Measurements from ENCODE around the gene GFI1. TPM values are rescaled to one million over a fixed set of nuclear protein-coding genes. Genes with fewer than 3 reads are reported as not detected.

GFI1 gene
- total RNA-seq, 4 donors from 2014 or later: 0.36 to 0.48 TPM; not detected in 2

GRCh38 chr1:92500552-92500951 lies 13.8 kb upstream of the GFI1 start:
- H3K27me3 ChIP-seq: no peaks in the 10 kb centered on the region
- H3K9me3 ChIP-seq: no peaks in the 10 kb centered on the region
- no peak overlapping the region for H3K27ac ChIP-seq
- no peaks in the 10 kb centered on the region for H3K4me1 ChIP-seq
- DNase-seq (ENCODE audit: low spot score in 2 of 2): no peak
- no peaks in the 10 kb centered on the region for H3K36me3 ChIP-seq
- WGBS: 83% methylated on average over 1 of the region's 1 CpG
- no peak for TF ChIP-seq POLR2AphosphoS5 (IDR thresholded peaks at IDR 0.05)
- TF ChIP-seq POLR2A (IDR thresholded peaks at IDR 0.05): no peak
- no peak for TF ChIP-seq CTCF (IDR thresholded peaks at IDR 0.05)
- TF ChIP-seq EP300 (IDR thresholded peaks at IDR 0.05): no peak
- H3K4me3 ChIP-seq: no peak overlapping the region

- H3K9me3 ChIP-seq: no peaks in the 10 kb centered on the region
- H3K27ac ChIP-seq: no peak overlapping the region
- H3K4me1 ChIP-seq: no peaks in the 10 kb centered on the region
- no peak for TF ChIP-seq POLR2A (IDR thresholded peaks at IDR 0.05)
- no peak for TF ChIP-seq POLR2AphosphoS5 (IDR thresholded peaks at IDR 0.05)
- no peak for TF ChIP-seq EP300 (IDR thresholded peaks at IDR 0.05)
- no peak for TF ChIP-seq CTCF (IDR thresholded peaks at IDR 0.05)
- no peak for DNase-seq (ENCODE audit: low spot score in 2 of 2)
- H3K4me3 ChIP-seq: no peak overlapping the region
- H3K36me3 ChIP-seq: no peaks in the 10 kb centered on the region
- no peaks in the 10 kb centered on the region for H3K27me3 ChIP-seq
- WGBS: 85% methylated on average over 2 of the region's 2 CpGs
Measured at GRCh38 chr1:92495392-92496063, 8.8 kb upstream of the GFI1 start.

GRCh38 chr1:92494485-92495141 lies 7.9 kb upstream of the GFI1 start:
- H3K9me3 ChIP-seq: no peaks in the 10 kb centered on the region
- no peak for DNase-seq (ENCODE audit: low spot score in 2 of 2)
- 96% methylated on average over 4 of the region's 4 CpGs for WGBS
- TF ChIP-seq CTCF (IDR thresholded peaks at IDR 0.05) (no peak), EP300 (IDR thresholded peaks at IDR 0.05) (no peak), POLR2A (IDR thresholded peaks at IDR 0.05) (no peak)
- no peaks in the 10 kb centered on the region for H3K36me3 ChIP-seq
- peaks cover 3% of the 10 kb centered on the region for H3K27me3 ChIP-seq
- H3K27ac ChIP-seq: no peak overlapping the region
- no peak overlapping the region for H3K4me3 ChIP-seq
- no peaks in the 10 kb centered on the region for H3K4me1 ChIP-seq

- Histone ChIP-seq H3K9me3 (no peaks in the 10 kb centered on the region), H3K27me3 (peaks cover 15% of the 10 kb centered on the region), H3K4me1 (no peaks in the 10 kb centered on the region), H3K36me3 (no peaks in the 10 kb centered on the region), H3K27ac (no peak overlapping the region), H3K4me3 (no peak overlapping the region)
- no peak for DNase-seq (ENCODE audit: low spot score in 2 of 2)
- TF ChIP-seq EP300 (IDR thresholded peaks at IDR 0.05): no peak
- TF ChIP-seq CTCF (IDR thresholded peaks at IDR 0.05): no peak
- TF ChIP-seq POLR2A (IDR thresholded peaks at IDR 0.05): no peak
- no peak for TF ChIP-seq POLR2AphosphoS5 (IDR thresholded peaks at IDR 0.05)
- WGBS: 88% methylated on average over 4 of the region's 4 CpGs
Measured at GRCh38 chr1:92493139-92493538, 6.4 kb upstream of the GFI1 start.

GRCh38 chr1:92488832-92489231 lies 2.1 kb upstream of the GFI1 start:
- Histone ChIP-seq H3K4me1 (peaks cover 32% of the 10 kb centered on the region), H3K36me3 (no peaks in the 10 kb centered on the region), H3K27me3 (peaks cover 58% of the 10 kb centered on the region), H3K27ac (no peak overlapping the region), H3K9me3 (no peaks in the 10 kb centered on the region), H3K4me3 (no peak overlapping the region)
- DNase-seq (ENCODE audit: low spot score in 2 of 2): no peak
- WGBS: 84% methylated on average over 3 of the region's 3 CpGs
- TF ChIP-seq CTCF (IDR thresholded peaks at IDR 0.05) (no peak), POLR2AphosphoS5 (IDR thresholded peaks at IDR 0.05) (no peak), POLR2A (IDR thresholded peaks at IDR 0.05) (no peak), EP300 (IDR thresholded peaks at IDR 0.05) (no peak)
